HL-60/S4 (cell line): Measurements from ENCODE around the gene CHRNA9.
"Not testable (repeated sequence)": the region's sequence is repeated elsewhere in the genome, so short reads cannot be mapped to it uniquely, and the experiment has no call there.

Source experiments
- in situ Hi-C: fragments of 300-500 bp; cut with MboI; formaldehyde crosslinking; loops from 2 replicates; pipeline ENCODE4 v1.14.3; 2022; ENCODE audit warnings: low sequenced_read_pairs

The CHRNA9 gene

DNA sequence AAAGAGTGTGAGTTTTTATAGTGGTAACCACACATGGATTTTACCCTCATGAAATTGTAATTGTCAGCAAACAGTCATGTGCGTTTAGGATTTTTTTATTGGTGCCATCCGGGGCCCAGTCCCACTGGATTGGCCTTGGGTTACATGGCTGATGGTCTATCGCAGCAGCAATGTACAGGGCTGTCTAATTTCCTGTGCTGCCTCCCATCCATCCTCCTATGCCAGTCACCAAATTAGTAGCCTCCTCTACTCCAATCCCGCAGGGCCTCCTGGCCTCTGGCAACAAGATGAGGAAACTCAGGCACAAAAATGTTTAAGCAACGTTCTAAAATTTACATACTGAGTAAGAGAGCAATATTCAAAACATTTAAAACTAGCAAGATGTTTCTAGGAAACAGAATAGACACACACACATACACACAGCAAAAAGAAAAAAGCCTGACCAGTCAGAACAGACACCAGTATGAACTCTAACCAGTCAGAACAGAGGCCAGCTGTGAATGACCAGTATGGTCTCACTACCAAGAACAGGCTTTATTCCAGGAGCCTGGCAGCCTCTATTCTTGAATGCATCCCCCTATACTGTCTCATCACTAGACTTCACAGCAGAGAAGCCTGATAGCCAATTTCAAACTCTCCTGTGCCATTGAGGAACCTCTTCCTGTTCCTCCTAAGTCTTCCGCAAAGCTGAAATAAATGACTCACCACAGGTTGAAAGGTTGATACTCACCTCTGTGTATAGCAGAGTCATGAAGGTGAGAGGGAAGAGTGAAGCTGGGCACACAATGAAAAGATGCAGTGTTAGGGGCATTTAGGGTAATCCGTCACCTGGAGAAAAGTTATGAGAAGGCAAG is 42.6 kb downstream of the CHRNA9 start:
- in situ Hi-C loops: no loop called here

DNA sequence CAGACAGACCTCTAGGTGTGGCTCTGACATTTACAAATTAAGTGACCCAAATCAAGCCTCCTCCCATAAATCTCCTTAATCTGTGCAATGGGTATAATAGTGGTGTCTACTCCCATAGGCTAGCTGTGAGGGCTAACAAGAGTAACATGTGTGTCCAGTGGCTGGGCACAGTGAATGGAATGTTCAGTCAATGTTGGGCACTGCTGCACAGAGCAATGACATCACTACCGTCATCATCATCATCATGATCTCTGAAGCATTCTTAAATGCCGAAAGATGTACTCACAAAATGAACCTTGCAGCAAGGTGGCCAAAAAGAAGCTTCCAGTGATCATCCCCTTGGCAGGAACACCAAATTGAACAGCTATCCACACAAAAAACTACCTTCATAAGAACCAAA is 43.5 kb downstream of the CHRNA9 start:
- in situ Hi-C loops: no loop called here

DNA sequence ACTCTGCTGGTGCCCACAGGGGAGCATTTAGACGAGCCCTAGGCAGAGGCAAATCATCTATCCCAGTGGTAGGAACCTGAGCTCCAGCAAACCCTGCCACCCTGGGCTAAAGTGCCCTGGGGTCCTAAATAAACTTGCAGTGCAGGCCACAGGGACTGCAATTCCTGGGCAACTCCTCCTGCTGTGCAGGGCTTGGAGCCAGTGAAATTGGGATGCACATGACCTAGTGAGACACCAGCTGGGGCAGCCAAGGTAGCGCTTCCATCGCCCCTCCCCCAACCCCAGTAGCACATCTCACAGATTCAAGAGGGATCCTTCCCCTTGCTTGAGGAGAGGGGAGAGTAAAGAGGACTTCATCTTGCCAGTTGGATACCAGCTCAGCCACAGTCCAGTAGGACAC is 44.1 kb downstream of the CHRNA9 start:
- in situ Hi-C loops: no loop called here

DNA sequence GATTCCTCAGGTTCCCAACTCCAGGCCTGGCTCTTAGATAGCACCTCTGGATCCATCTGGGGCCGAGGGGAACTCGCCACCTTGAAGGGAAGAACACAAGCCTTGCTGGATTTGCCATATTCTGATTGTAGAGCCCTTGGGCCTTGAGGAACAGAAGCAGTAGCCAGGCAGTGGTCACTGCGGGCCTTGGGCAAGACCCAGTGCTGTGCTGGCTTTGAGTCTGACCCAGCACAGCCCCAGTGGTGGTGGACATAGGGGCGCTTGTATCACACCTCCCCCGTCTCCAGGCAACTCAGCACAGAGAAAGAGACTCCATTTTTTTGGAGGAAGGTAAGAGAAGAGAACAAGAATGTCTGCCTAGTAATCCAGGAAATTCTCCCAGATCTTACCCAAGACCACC is 45.5 kb downstream of the CHRNA9 start:
- in situ Hi-C loops: no loop called here

DNA sequence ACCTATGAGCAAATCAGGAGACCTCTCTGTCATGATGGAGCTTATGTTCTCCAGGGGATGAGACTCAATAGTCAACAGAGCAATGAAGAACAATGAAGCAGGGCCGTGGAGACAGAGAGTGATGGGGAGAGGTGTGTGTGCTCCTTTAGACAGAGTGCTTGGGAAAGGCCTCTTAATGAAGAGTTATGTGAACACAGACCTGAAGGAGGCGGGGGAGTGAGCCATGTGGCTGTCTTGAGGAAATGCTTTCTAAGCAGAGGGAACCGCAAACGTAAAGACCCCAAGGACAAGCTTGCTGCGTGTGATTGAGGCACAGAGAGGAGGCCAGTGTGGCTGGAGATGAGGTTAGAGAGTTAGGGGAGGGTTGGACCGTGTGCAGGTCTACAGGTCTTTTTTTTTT is 53.1 kb downstream of the CHRNA9 start:
- in situ Hi-C loops: no loop called here

DNA sequence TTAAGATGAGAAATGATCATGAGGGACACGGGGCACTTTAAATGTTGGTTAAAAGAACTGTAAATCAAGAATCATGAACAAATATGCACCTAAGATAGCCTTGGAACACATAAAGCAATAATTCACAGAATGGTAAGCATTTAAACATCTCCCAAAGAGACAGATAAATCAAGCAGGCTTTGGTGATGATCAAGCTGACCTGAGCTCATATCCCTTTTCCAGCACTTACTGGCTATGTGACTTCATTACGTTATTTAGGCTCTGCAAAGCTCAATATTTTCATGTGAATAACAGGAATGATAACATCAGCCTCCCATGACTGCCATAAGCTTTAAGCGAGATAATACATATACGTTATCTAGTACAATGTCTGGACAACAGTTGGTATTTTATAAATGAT is 54.9 kb downstream of the CHRNA9 start:
- in situ Hi-C loops: no loop called here

DNA sequence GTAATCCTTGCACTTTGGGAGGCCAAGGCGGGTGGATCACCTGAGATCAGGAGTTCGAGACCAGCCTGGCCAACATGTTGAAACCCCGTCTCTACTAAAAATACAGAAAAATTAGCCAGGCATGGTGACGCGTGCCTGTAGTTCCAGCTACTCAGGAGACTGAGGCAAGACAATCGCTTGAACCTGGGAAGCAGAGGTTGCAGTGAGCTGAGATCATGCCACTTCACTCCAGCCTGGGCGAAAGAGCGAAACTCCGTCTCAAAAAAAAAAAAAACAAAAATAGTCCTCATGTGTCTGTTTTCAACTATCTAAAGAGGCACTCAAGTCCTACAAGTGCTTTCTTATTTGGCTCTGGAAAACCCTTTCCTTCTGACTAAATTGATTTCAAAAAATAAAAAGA is 57.1 kb downstream of the CHRNA9 start:
- in situ Hi-C loops: not testable (repeated sequence)

DNA sequence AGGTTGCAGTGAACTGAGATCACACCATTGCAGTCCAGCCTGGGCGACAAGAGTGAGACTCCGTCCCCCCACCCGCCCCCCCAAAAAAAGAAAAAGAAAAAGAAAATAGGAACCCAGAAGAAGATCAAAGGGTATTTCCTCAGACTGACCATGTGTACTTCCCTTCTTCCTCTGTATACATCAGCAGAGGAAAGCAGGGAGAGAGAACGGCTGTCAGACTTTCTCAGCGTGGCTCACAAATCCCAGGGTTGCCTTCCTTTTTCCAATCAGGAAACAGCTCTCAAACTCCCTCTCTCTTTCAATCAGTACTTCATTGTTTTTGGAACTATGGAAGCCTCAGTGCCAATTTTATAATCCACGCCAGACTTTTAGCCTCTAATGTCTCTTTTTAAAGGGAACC is 59.1 kb downstream of the CHRNA9 start:
- in situ Hi-C loops: no loop called here

DNA sequence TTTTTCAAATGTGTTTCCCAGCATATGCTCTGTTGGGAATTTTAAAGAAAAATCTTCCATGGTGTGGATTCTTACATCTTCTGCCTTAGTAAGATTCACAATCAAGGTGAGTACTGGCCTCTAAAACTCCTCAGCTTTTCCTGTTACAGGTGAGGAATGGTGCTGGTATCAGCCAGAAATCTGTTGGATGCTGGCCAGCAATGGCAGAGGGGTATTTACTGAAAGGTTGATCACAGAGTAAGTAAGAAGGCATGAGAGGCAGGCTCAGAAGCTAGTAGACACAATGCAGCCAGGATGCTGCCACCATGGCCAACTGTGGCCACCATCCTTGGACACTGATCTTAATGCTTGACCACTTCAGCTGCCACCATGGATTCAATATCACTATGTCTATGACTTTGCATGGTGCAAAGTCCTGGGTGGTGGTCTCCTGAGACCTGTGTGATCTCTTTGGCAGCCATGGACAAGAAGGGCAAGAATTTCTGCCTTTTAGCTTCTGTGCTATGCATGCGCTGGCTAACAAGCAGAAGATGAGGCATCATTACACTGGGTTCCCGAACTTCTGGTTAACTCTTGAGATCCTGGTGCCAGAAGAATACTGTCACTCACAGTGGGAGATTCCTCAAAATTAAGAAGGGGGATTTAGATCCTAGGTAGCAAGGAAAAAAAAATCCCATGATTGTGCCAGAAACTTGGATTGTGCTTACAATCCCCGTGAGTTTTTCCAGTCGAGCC is 60.2 kb downstream of the CHRNA9 start:
- in situ Hi-C loops: no loop called here

DNA sequence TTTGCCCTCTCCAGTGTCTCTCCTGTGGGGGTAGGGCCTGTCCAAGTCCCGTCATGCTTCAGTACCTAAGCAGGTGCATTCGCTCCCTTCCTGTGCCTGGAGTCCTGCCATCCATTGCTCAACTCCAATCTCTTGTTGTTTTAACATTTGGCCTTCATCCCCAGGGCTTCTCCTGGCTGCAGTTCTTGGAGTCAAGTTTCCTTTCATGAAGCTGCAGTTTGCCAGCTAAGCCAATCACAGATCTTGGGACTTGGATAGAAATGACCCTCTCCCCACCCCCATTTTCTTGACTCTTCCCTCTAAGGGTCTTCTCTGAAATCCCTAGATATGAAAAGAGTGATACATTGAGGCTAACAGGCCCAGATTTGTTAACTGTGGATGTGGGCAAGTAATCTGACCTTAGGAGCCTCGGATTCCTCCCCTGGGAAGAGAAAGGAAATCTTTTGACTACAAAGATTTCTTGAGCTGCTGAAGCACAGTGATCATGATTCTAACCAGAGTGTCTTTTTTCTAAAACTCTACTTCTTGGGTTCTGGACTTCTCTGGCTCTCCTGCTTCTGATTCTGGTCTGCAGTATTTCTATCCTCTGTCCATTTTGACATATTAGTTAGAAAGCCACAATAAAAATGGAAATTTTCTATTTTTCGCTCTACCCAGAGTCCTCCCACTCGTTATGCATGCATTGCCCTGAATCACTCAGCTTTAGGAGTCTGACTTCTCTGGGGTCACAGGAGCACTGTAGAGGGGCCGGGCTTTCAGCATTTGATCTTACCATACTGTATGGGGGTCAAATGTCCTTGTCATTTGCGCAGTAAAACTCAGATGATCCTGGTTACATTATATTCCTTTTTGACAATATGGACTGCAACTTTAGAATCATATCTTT is 61.0 kb downstream of the CHRNA9 start:
- in situ Hi-C loops: no loop called here

DNA sequence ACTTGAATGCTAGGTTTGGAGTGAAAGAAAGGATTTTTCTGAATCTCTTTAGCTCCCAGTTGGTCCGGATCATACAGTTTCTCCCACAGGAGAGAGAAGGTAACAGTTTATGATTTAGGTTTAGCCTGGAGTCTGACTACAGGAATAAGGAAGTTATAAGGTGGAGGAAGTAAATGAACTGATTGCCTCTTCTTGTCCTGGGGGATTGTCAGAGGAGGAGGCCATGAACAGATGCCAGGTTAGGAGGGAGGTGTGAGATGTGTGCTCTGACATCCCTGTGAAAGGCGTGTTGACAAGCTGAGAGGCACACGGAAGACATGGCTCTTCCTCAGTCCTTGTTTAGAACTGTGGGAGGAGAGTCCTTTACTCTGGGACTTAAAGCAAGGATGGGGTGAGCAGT is 64.4 kb downstream of the CHRNA9 start:
- in situ Hi-C loops: no loop called here

DNA sequence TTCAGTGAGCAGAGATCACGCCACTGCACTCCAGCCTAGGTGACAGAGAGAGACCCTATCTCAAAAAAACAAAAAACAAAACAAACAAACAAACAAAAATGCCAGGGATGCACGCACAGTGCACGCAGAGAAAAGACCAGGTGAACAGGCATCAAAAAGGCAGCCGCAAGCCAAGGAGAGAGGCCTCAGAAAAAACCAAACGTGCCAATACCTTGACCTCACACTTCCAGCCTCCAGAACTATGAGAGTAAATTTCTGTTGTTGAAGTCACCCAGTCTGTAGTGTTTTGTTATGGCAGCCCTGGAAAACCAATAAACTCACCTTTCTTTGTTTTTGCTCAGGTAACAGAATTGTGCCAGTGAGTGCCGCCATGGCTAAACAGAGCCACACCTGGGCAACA is 66.0 kb downstream of the CHRNA9 start:
- in situ Hi-C loops: no loop called here

DNA sequence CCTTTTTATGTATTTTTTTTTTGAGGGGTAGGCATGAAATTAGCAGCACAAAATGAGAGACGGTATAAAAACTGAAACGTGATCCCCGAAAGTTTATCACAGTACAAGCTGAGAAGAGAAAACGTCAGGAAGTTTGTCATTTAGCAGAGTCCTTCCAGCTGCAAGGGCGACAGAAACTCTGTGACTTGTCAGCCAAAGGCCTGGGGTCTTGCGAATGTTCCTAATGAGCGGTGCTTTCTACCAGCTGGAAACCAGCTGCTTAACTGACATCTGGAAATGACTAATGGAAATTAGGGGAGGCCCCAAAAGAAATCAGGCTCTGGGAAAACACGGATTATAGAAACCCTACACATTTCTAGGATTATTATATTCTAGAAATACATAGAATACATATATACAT is 66.5 kb downstream of the CHRNA9 start:
- in situ Hi-C loops: no loop called here

DNA sequence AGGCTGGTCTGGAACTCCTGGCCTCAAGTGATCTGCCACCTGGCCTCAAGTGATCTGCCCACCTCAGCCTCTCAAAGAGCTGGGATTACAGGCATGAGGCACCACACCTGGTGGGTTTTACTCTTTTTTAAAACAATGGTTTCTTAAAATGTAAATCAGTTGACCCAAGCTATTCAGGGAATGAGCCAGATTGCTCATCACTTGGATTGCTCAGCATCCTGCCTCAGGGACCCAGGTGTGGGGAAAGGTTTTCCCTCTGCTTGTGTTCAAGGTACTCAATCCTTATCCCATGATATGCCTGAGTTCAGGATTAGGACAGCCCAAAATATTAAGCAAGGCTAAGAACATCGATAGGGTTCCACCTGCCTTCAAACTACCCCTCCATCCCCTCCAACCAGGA is 67.4 kb downstream of the CHRNA9 start:
- in situ Hi-C loops: no loop called here

DNA sequence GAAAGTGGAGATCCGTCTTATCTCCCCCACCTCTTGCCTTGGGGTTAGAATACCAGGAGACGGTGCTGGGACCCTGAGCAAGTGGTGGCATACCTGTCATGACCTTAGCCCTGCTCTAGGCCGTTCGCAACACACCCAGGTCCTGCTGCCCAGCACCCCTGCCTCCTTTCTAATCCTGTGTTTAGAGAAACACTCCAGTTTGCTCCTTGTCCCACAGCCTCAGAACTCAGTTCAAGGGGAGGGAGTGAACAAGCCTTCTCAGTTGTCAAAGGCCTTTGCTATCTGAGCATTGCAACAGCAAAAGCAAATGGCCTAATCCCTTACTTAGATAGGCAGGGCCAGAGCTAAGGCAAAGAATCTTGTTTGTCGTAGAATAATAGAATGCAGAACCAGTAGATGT is 67.9 kb downstream of the CHRNA9 start:
- in situ Hi-C loops: no loop called here
